HG02763 (cell line): ENCODE results near the gene SHISA3.

Experiments
- ATAC-seq: cut with Tn5 transposase; IDR thresholded peaks from one replicate; pipeline ENCODE4 v1.9.1; 2021; ENCODE audit warnings: mild to moderate bottlenecking, moderate library complexity; ENCODE audit not compliant: unreplicated experiment

The SHISA3 gene

DNA sequence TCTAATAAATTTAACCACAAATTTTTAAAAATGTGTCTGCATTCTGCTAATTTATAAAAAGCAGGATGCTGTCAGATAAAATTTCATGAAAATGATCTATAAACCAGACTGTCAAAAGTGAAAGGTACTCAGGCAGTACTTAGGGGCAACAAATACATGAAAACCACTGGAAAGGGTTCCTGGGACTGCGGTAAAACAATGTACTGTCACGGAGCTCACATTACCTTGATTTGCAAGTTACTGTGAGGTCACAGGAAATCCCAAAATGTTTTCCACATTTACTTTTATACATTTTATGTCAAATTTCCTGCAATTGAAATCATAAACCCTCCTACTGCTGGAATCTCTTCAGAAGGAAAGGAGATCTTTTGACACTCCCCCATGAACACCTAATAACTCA, 45.3 kb downstream of the SHISA3 start:
- ATAC-seq = no peak

DNA sequence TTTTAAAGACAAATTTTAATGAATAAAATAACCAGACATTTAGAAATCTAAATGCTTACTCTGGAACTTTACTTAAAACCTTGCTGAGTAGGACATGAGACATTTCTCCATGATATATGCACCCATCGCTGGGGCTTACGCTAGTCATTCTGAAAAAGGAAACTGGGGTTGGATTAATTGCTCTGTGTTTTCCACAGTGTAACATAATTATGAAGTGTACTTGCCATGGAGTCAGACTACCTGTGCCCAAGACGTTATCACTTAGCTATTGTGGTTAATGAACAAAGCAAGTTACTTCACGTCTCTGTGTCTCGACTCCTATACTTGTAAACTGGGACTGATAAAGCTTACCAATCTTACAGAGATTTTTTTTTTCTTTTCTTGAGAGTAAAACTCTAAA, 47.8 kb downstream of the SHISA3 start:
- ATAC-seq = no peak

DNA sequence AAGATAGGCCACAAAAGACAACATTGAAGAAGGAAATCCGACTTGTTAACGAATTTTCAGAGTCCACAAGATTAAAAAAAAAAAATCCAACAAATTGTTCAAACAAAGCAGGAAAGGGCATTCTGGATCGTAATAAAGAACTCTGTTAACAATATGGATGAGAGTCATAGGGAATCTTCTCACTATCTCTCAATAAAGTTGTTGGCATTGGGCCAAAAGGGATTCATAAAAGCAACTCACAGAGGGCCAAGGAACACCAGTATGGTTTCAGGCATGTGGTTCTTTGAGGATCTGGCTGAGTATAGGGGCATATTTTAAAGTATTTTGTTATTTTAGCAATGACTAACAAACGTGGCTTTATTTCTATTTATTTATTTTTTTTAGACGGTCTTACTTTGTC, 49.5 kb downstream of the SHISA3 start:
- no peak for ATAC-seq
